IMR-90 (cell line): Measurements from ENCODE around the gene ATXN7L3.

Experiments
- BHLHE40 ChIP-seq: fragments of 150-350 bp; IDR thresholded peaks from 2 replicates; pipeline ENCODE4 v1.6.1; 2016; ENCODE audit warnings: mild to moderate bottlenecking, low read depth, low read length
- CHD1 ChIP-seq: IDR thresholded peaks from 2 replicates; pipeline ENCODE4 v1.6.1; 2012; ENCODE audit warnings: low read depth, low read length, improper control_type of control experiment
- CTCF ChIP-seq: conservative IDR thresholded peaks from 2 replicates; pipeline ENCODE4 v1.5.1; 2012; ENCODE audit warnings: mild to moderate bottlenecking, low read depth, low read length, improper control_type of control experiment
- MAFK ChIP-seq: IDR thresholded peaks from 2 replicates; pipeline ENCODE4 v1.6.1; 2012; ENCODE audit warnings: low read depth, low read length, improper control_type of control experiment
- POLR2A ChIP-seq: IDR thresholded peaks from 2 replicates; pipeline ENCODE4 v1.6.1; 2012; ENCODE audit warnings: mild to moderate bottlenecking, low read depth, low read length
- RCOR1 ChIP-seq: IDR thresholded peaks from 2 replicates; pipeline ENCODE4 v1.6.1; 2012; ENCODE audit warnings: mild to moderate bottlenecking, low read length, improper control_type of control experiment; ENCODE audit not compliant: insufficient replicate concordance
- USF2 ChIP-seq: fragments of 150-350 bp; IDR thresholded peaks from 2 replicates; pipeline ENCODE4 v1.6.1; 2017; ENCODE audit warnings: mild to moderate bottlenecking, antibody characterized with exemption, low read length, low read depth

GRCh38 chr17:44247876-44248736 lies 48.4 kb upstream of the ATXN7L3 start:
- no peak for TF ChIP-seq CTCF
- TF ChIP-seq MAFK: no peak
- no peak for TF ChIP-seq POLR2A
- no peak for TF ChIP-seq USF2
- TF ChIP-seq BHLHE40: no peak
- TF ChIP-seq RCOR1: no peak
- TF ChIP-seq CHD1: no peak
